ACC112 (cell line): ENCODE results near the gene JUNB.
"Not testable (repeated sequence)": the region's sequence is repeated elsewhere in the genome, so short reads cannot be mapped to it uniquely, and the experiment has no call there.

ENCODE experiments used
- H2AFZ ChIP-seq: fragments of 200-600 bp; sonication (generic); one replicate; pipeline ENCODE4 v1.6.0; 2017; ENCODE audit warnings: antibody characterized with exemption, low read length; ENCODE audit not compliant: unreplicated experiment
- H3K27ac ChIP-seq: fragments of 200-600 bp; sonication (generic); 2 replicates; pipeline ENCODE4 v1.5.1; 2014; ENCODE audit warnings: low read depth, mild to moderate bottlenecking, antibody characterized with exemption, low read length, moderate library complexity
- H3K27me3 ChIP-seq: fragments of 200-600 bp; sonication (generic); 2 replicates; pipeline ENCODE4 v1.6.1; 2014; ENCODE audit warnings: mild to moderate bottlenecking, antibody characterized with exemption, low read length, moderate library complexity, mixed read lengths; ENCODE audit not compliant: insufficient read depth
- H3K36me3 ChIP-seq: fragments of 200-600 bp; sonication (generic); 2 replicates; pipeline ENCODE4 v1.6.1; 2016; ENCODE audit warnings: mild to moderate bottlenecking, antibody characterized with exemption, low read length, moderate library complexity, mixed read lengths; ENCODE audit not compliant: insufficient read depth
- H3K4me1 ChIP-seq: fragments of 200-600 bp; sonication (generic); one replicate; pipeline ENCODE4 v1.6.1; 2016; ENCODE audit warnings: low read length, mixed read lengths; ENCODE audit not compliant: insufficient read depth, unreplicated experiment, control insufficient read depth
- H3K4me3 ChIP-seq: fragments of 200-600 bp; sonication (generic); 2 replicates; pipeline ENCODE4 v1.5.1; 2014; ENCODE audit warnings: mild to moderate bottlenecking, low read depth, low read length
- H3K79me2 ChIP-seq: fragments of 200-600 bp; sonication (generic); one replicate; pipeline ENCODE4 v1.6.0; 2016; ENCODE audit warnings: low read length; ENCODE audit not compliant: control insufficient read depth, unreplicated experiment, insufficient read depth

JUNB gene

GRCh38 chr19:12797607-12798006, 6.3 kb downstream of the JUNB start:
- H3K27me3 ChIP-seq, H3K4me3 ChIP-seq, H2AFZ ChIP-seq, H3K4me1 ChIP-seq, H3K36me3 ChIP-seq, H3K27ac ChIP-seq: not testable (repeated sequence)
- peaks cover 20% of the 10 kb centered on the region for H3K79me2 ChIP-seq

- H3K36me3 ChIP-seq = no peaks in the 10 kb centered on the region
- no peaks in the 10 kb centered on the region for H3K27me3 ChIP-seq
- H3K4me1 ChIP-seq = peaks cover 5% of the 10 kb centered on the region
- no peak overlapping the region; the same call in 1 of the 2 replicates for H3K4me3 ChIP-seq
- peaks cover 14% of the 10 kb centered on the region for H3K79me2 ChIP-seq
- H2AFZ ChIP-seq = no peak overlapping the region
- H3K27ac ChIP-seq = no peak overlapping the region
Measured at GRCh38 chr19:12799742-12800465, 8.6 kb downstream of the JUNB start.

- H2AFZ ChIP-seq = no peak overlapping the region
- H3K36me3 ChIP-seq = no peaks in the 10 kb centered on the region
- H3K79me2 ChIP-seq = peaks cover 14% of the 10 kb centered on the region
- H3K27ac ChIP-seq = no peak overlapping the region
- no peaks in the 10 kb centered on the region for H3K27me3 ChIP-seq
- peak overlapping the region; percentile 98 for H3K4me3 ChIP-seq
- peaks cover 5% of the 10 kb centered on the region for H3K4me1 ChIP-seq
Measured at GRCh38 chr19:12800466-12800770, 9.1 kb downstream of the JUNB start.

GRCh38 chr19:12800923-12801465, 9.7 kb downstream of the JUNB start:
- Histone ChIP-seq H3K36me3 (no peaks in the 10 kb centered on the region), H2AFZ (peak overlapping the region; percentile 75), H3K27me3 (no peaks in the 10 kb centered on the region), H3K79me2 (peaks cover 14% of the 10 kb centered on the region), H3K4me3 (peak overlapping the region; percentile 98), H3K4me1 (peaks cover 5% of the 10 kb centered on the region), H3K27ac (no peak overlapping the region)

- Histone ChIP-seq H3K4me1 (peaks cover 5% of the 10 kb centered on the region), H2AFZ (peak within 1 kb of the TSS; percentile 87), H3K79me2 (peaks cover 14% of the 10 kb centered on the region), H3K27me3 (no peaks in the 10 kb centered on the region), H3K36me3 (no peaks in the 10 kb centered on the region), H3K4me3 (peak within 1 kb of the TSS; percentile 98), H3K27ac (no peak within 1 kb of the TSS)
Measured at GRCh38 chr19:12801466-12802266, 10.4 kb downstream of the JUNB start, which contains the start of the genes PRDX2 and THSD8. TSS of gene PRDX2 (minus strand) at chr19:12801800. CDS start at chr19:12801261, 539 bp downstream. TSS of gene THSD8 (plus strand) at chr19:12802069. CDS start at chr19:12802072, 3 bp downstream.

- Histone ChIP-seq H3K79me2 (peaks cover 19% of the 10 kb centered on the region), H3K4me1 (peaks cover 7% of the 10 kb centered on the region), H3K4me3 (peak overlapping the region; percentile 98), H3K36me3 (no peaks in the 10 kb centered on the region), H3K27ac (no peak overlapping the region), H2AFZ (peak overlapping the region; percentile 87), H3K27me3 (no peaks in the 10 kb centered on the region)
Measured at GRCh38 chr19:12802267-12803106, 11.2 kb downstream of the JUNB start.

- Histone ChIP-seq H3K79me2 (peaks cover 19% of the 10 kb centered on the region), H3K27me3 (no peaks in the 10 kb centered on the region), H3K4me3 (no peak overlapping the region), H3K4me1 (peaks cover 7% of the 10 kb centered on the region), H3K36me3 (no peaks in the 10 kb centered on the region), H2AFZ (no peak overlapping the region), H3K27ac (no peak overlapping the region)
Measured at GRCh38 chr19:12804051-12804450, 12.8 kb downstream of the JUNB start.

GRCh38 chr19:12806242-12807081, 15.2 kb downstream of the JUNB start, which contains the start of gene RNASEH2A:
TSS of gene RNASEH2A (plus strand) at chr19:12806584. CDS start at chr19:12806674, 90 bp downstream.
- Histone ChIP-seq H3K36me3 (no peaks in the 10 kb centered on the region), H3K27ac (no peak within 1 kb of the TSS), H2AFZ (peak within 1 kb of the TSS; percentile 97), H3K4me1 (peaks cover 2% of the 10 kb centered on the region), H3K27me3 (no peaks in the 10 kb centered on the region), H3K4me3 (peak within 1 kb of the TSS; percentile 98), H3K79me2 (peaks cover 7% of the 10 kb centered on the region)

- H3K4me1 ChIP-seq = no peaks in the 10 kb centered on the region
- no peaks in the 10 kb centered on the region for H3K36me3 ChIP-seq
- H3K4me3 ChIP-seq = no peak overlapping the region
- H3K27ac ChIP-seq = no peak overlapping the region
- no peaks in the 10 kb centered on the region for H3K27me3 ChIP-seq
- no peak overlapping the region for H2AFZ ChIP-seq
- H3K79me2 ChIP-seq = no peaks in the 10 kb centered on the region
Measured at GRCh38 chr19:12815088-12815487, 23.8 kb downstream of the JUNB start.
